GM18520 (cell line): ENCODE results near the gene PGAP3.

Experiments
- ATAC-seq: cut with Tn5 transposase; IDR thresholded peaks from one replicate; pipeline ENCODE4 v1.9.1; 2021; ENCODE audit not compliant: unreplicated experiment

Gene PGAP3

GRCh38 chr17:39672522-39673334, 15.1 kb downstream of the PGAP3 start:
- ATAC-seq, result no peak

- ATAC-seq, result no peak
Observed at GRCh38 chr17:39671651-39672521, 16.0 kb downstream of the PGAP3 start.

DNA sequence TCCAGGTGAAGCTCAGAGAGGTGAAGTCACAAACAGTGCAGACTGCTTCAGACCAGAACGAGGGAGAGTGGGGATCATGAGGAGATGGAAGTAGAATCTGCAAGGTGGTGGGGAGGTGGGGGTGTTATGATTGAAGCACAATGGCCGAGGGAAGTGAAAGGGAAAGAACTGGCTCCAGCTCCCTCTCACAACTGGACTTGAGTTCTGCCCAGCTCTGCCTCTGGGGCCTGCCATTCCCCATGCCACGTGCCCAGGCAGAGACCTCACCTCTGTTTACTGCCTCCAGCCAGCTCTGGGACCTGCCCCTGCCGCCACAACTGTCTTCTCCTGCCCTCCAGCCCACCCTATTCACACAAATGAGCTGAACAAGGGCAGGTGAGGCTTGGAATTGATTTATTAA, 17.1 kb downstream of the PGAP3 start:
- no peak for ATAC-seq

DNA sequence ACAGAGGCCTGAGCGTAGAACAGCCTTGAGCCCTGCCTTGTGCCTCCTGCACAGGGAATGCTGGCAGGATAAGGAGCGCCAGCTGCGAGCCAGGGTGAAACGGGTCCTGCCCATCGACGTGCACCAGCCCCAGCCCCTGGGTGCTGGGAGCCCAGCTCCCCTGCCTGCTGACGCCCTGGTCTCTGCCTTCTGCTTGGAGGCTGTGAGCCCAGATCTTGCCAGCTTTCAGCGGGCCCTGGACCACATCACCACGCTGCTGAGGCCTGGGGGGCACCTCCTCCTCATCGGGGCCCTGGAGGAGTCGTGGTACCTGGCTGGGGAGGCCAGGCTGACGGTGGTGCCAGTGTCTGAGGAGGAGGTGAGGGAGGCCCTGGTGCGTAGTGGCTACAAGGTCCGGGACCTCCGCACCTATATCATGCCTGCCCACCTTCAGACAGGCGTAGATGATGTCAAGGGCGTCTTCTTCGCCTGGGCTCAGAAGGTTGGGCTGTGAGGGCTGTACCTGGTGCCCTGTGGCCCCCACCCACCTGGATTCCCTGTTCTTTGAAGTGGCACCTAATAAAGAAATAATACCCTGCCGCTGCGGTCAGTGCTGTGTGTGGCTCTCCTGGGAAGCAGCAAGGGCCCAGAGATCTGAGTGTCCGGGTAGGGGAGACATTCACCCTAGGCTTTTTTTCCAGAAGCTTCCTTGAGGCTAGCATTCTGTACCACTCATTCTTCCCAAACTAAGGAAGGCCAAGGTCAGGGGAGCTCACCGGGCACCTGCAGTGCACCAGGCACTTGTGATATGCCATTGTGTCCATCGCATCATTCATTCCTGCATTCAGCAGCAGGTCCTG, 17.7 kb downstream of the PGAP3 start:
- no peak for ATAC-seq

DNA sequence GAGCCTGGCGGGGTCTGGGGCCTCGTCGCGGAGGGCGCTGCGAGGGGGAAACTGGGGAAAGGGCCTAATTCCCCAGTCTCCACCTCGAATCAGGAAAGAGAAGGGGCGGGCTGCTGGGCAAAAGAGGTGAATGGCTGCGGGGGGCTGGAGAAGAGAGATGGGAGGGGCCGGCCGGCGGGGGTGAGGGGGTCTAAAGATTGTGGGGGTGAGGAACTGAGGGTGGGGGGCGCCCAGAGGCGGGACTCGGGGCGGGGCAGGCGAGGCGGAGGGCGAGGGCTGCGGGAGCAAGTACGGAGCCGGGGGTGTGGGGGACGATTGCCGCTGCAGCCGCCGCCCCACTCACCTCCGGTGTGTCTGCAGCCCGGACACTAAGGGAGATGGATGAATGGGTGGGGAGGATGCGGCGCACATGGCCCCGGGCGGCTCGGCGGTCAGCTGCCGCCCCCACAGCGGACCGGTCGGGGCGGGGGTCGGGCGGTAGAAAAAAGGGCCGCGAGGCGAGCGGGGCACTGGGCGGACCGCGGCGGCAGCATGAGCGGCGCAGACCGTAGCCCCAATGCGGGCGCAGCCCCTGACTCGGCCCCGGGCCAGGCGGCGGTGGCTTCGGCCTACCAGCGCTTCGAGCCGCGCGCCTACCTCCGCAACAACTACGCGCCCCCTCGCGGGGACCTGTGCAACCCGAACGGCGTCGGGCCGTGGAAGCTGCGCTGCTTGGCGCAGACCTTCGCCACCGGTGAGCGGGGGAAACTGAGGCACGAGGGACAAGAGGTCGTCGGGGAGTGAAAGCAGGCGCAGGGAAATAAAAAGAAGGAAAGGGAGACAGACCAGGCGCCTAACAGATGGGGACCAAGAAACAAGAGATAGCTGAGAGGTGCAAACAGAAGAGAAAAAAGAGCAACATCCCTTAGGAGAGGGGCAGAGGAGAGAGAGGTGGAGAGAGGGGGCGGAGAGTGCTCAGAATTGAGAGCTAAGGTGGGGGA, 19.6 kb downstream of the PGAP3 start, which contains the start of gene PNMT:
TSS of gene PNMT (plus strand) at position 509 of the 980 bp plus-strand sequence. CDS start at position 532, 23 bp downstream.
- no peak for ATAC-seq

GRCh38 chr17:39667262-39667944, 20.5 kb downstream of the PGAP3 start:
- no peak for ATAC-seq

GRCh38 chr17:39666601-39667261, 21.1 kb downstream of the PGAP3 start:
- no peak for ATAC-seq

DNA sequence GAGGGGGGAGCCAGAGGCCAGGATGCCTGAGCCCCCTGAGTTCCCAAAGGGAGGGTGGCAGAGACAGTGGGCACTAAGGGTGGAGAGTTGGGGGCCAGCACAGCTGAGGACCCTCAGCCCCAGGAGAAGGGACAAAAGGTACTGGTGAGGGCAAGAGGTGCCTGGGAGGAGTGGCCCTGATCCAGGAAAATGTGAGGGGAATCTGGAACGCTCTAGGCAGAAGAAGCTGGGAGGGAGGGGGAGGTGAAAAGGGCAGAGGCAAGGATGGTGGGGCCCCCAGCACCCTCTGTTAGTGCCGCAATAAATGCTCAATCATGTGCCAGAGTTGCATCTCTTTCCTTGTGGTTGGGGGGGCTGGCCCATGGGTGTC, 21.6 kb downstream of the PGAP3 start:
- ATAC-seq, result no peak

- no peak for ATAC-seq
Observed at GRCh38 chr17:39665642-39666224, 22.1 kb downstream of the PGAP3 start.

- no peak for ATAC-seq
Observed at GRCh38 chr17:39664581-39665561, 23.0 kb downstream of the PGAP3 start, which contains the start of gene TCAP. TSS of gene TCAP (plus strand) at chr17:39665349. CDS start at chr17:39665360, 11 bp downstream.

DNA sequence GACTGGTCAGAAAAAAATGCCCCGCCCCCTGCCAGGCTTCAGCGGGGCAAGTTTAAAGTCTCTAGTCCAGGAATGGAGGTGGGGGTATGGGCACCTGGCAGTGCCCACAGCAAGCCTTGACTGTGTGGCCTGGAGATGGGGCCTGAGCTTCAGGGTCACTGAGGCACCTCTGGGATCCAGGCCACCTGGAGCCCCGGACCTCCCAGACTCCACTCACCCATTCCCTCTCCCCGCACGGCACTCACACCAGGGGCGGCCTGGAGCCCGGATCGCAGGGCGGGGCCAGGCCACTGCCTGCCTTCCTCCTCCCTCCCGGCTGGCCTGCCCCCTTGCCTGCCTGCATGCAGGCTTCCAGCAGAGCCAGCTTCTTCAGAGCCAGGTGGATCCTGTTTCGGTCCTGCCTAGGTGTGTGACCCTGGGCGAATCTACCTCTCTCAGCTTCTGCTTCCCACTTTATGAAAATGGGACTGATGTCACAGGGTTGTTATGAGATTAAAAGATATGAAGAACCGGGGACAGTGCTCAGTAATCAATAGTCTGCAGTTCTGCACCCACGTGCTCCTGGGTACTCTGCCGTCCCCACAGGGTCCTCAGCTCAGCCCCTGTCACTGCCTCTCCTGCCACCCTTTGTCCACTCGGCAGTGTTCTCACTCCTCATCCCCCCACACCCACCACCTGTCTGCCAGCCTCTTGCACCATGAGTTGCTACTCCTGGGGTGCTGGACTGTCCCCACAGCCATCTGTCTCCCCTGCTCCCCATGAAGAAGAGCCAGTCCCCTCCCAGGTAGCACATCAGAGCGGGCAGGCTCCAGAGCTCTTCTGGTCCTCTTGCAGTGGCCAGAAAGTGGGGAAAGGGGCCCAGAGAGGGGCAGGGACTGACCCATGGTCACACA, 23.9 kb downstream of the PGAP3 start:
- no peak for ATAC-seq

- no peak for ATAC-seq
Observed at GRCh38 chr17:39663340-39663687, 24.5 kb downstream of the PGAP3 start.

DNA sequence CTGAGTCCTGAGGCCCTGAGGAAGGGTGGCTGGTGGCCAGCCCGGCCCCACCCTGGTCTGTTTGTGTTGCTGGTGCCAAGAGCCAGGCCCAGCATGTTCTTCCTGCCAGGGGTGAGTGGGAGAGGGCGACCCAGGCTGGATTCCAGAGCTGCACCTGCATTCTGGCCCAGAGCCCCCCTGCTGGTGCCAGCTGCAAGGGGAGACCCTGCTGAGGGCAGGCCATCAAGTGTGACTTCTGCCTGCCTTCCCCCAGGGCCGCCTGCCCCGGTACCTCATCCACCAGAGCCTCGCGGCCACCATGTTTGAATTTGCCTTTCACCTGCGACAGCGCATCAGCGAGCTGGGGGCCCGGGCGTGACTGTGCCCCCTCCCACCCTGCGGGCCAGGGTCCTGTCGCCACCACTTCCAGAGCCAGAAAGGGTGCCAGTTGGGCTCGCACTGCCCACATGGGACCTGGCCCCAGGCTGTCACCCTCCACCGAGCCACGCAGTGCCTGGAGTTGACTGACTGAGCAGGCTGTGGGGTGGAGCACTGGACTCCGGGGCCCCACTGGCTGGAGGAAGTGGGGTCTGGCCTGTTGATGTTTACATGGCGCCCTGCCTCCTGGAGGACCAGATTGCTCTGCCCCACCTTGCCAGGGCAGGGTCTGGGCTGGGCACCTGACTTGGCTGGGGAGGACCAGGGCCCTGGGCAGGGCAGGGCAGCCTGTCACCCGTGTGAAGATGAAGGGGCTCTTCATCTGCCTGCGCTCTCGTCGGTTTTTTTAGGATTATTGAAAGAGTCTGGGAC, 25.1 kb downstream of the PGAP3 start:
- ATAC-seq, result no peak

- no peak for ATAC-seq
Observed at GRCh38 chr17:39661744-39662541, 25.9 kb downstream of the PGAP3 start.
